ENCODE data around the gene IGHMBP2.

- TF ChIP-seq POLR2AphosphoS5 (IDR thresholded peaks at IDR 0.05; ENCODE audit: low read depth, low read length) (no peak), POLR2A (IDR thresholded peaks at IDR 0.05; ENCODE audit: low read depth, low read length) (no peak)
Observed at GRCh38 chr11:68908273-68908672, 4.6 kb downstream of the IGHMBP2 start.

All from GM12892 (cell line).